Right cardiac atrium (tissue), 5 donors: ENCODE results near the gene AIG1. TPM values are rescaled to one million over a fixed set of nuclear protein-coding genes. Genes with fewer than 3 reads are reported as not detected.

Source experiments
- ATAC-seq, 2 donors: fragments of 200-7000 bp; cut with Tn5 transposase; one replicate each; pipeline versions ENCODE4 v1.8.0 to v1.9.1; 2020; ENCODE audit warnings: moderate library complexity in 2 of 2, mild to moderate bottlenecking in 1 of 2
- DNase-seq, 3 donors: peaks; one replicate each; pipeline ENCODE4 v3.0.0-alpha.2; 2020
- H3K27ac ChIP-seq: one replicate; pipeline ENCODE4 v1.5.1; 2013; ENCODE audit warnings: mild to moderate bottlenecking, low read length, control low read depth, moderate library complexity
- H3K27me3 ChIP-seq: one replicate; pipeline ENCODE4 v1.6.1; 2013; ENCODE audit not compliant: control insufficient read depth, insufficient read depth
- H3K4me1 ChIP-seq: one replicate; pipeline ENCODE4 v1.6.1; 2013; ENCODE audit warnings: low read length; ENCODE audit not compliant: control insufficient read depth, insufficient read depth
- H3K4me3 ChIP-seq: one replicate; pipeline ENCODE4 v1.5.1; 2013; ENCODE audit warnings: low read length, control low read depth
- H3K9me3 ChIP-seq: one replicate; pipeline ENCODE4 v1.6.1; 2013; ENCODE audit warnings: low read length; ENCODE audit not compliant: control insufficient read depth
- WGBS: extraction: QIAGEN DNeasy Blood & Tissue Kit; methylation state at CpG from one replicate; pipeline ENCODE4 v1.1.7; 2013; 5-methylcytosine and 5-hydroxymethylcytosine counted together
- intact Hi-C, 4 donors: fragments of 100-400 bp; cut with DNase I; formaldehyde crosslinking; loops; one replicate each; pipeline versions ENCODE4 v1.11.0 to v1.14.0; 2022 to 2023
- polyA plus RNA-seq: library from polyadenylated mRNA; stranded (reverse); fragments of 200-250 nt; gene quantifications from one replicate; pipeline ENCODE4 v1.2.3, GENCODE V29; 2013
- total RNA-seq, 4 donors: library from RNA; stranded (reverse); fragmentation: NEBNext Ultra II Directional; extraction: Animal tissue kit (Norgen Biotek cat#: 25700); gene quantifications; one replicate each; pipeline ENCODE4 v1.2.1, GENCODE V29; 2021
- donor health status: healthy with polysubstance abuse.
- donor health status: DM: no; HTN: yes; CAD: no.
- donor health status: DM: no; HTN: no; CAD: no.
- donor health status: DM: no; HTN: yes; CAD: no; lungs with severe emphysema.
- donor health status: DM: yes; HTN: yes; CAD: no.

Gene AIG1
- total and polyA plus RNA-seq, 5 donors: 44.4 to 69.8 (median 51.9) TPM

- DNase-seq: no peak
- Histone ChIP-seq H3K9me3 (no peaks in the 10 kb centered on the region), H3K27me3 (no peaks in the 10 kb centered on the region), H3K4me1 (no peaks in the 10 kb centered on the region), H3K4me3 (no peak overlapping the region), H3K27ac (no peak overlapping the region)
- intact Hi-C loops: no loop called here
- WGBS: 67% methylated on average over 7 of the region's 7 CpGs
- no peak for ATAC-seq
Observed at GRCh38 chr6:143372199-143372882, 311.7 kb downstream of the AIG1 start.

DNA sequence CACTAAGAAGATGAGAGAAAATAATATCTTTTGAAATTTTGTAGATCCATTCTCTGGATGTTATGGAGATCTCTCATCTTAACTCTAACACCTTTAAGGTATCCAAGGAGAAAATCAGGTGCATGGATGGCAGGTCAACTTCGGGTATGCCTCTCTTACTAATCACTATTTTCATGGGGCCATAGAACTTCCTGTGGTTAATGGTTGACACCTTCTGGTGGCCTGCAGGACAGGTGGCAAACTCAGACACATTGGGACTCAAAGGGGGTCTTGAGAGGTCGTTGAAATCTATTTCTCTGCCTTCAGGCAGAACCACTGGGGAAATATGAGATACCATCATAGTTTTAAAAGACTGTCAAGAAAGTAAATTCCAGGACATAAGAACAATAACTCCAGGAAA lies 313.3 kb downstream of the AIG1 start:
- intact Hi-C loops: no loop called here

DNA sequence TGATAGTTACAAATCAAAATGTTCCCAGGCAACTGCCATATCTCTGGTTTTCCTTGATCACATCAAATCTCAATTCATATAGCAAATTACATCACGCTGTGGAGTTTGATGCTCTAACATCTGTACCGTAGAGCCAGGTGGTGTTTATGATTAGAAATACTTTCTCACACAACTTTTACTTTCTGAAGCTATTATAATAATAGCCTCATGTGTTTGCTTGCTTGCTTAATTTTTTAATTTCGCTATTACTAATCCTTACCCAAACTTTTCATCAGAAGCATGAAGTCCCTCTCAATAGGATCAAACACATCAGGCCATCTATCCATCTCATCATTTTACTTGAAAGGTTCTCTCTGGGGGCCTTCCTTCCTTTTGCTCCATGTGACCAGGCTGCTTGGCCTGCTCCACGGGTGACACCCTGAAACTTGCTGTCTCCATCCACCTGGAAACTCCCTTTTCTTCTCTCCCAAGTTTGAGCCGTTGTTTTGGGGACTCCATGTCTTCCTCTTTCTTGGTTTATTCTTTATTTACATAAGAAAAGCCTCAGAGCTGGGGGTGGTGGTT lies 314.4 kb downstream of the AIG1 start:
- WGBS: 74% methylated on average over 5 of the region's 5 CpGs
- Histone ChIP-seq H3K27ac (no peak overlapping the region), H3K4me1 (no peaks in the 10 kb centered on the region), H3K27me3 (no peaks in the 10 kb centered on the region), H3K9me3 (no peaks in the 10 kb centered on the region), H3K4me3 (no peak overlapping the region)
- intact Hi-C loops: no loop called here
- DNase-seq (no peak), ATAC-seq (no peak)

More for the DNA sequence above, 313.3 kb downstream of the AIG1 start:
- 59% methylated on average over 2 of the region's 2 CpGs for WGBS
- no peaks in the 10 kb centered on the region for H3K4me1 ChIP-seq
- DNase-seq: no peak
- no peaks in the 10 kb centered on the region for H3K27me3 ChIP-seq
- H3K9me3 ChIP-seq: no peaks in the 10 kb centered on the region
- H3K4me3 ChIP-seq: no peak overlapping the region
- no peak for ATAC-seq
- H3K27ac ChIP-seq: no peak overlapping the region

- ATAC-seq (no peak), DNase-seq (no peak)
- intact Hi-C loops: no loop called here
- WGBS: 94% methylated on average over 3 of the region's 3 CpGs
- Histone ChIP-seq H3K4me1 (no peaks in the 10 kb centered on the region), H3K9me3 (no peaks in the 10 kb centered on the region), H3K4me3 (no peak overlapping the region), H3K27ac (no peak overlapping the region), H3K27me3 (no peaks in the 10 kb centered on the region)
Observed at GRCh38 chr6:143376375-143376774, 315.7 kb downstream of the AIG1 start.

GRCh38 chr6:143376861-143377260 lies 316.2 kb downstream of the AIG1 start:
- no peaks in the 10 kb centered on the region for H3K9me3 ChIP-seq
- no peak overlapping the region for H3K4me3 ChIP-seq
- no peaks in the 10 kb centered on the region for H3K27me3 ChIP-seq
- DNase-seq (no peak), ATAC-seq (no peak)
- no peak overlapping the region for H3K27ac ChIP-seq
- intact Hi-C loops: no loop called here
- H3K4me1 ChIP-seq: no peaks in the 10 kb centered on the region

GRCh38 chr6:143385636-143386035 lies 324.9 kb downstream of the AIG1 start:
- no peak overlapping the region for H3K4me3 ChIP-seq
- intact Hi-C loops: no loop called here
- H3K9me3 ChIP-seq: no peaks in the 10 kb centered on the region
- H3K27ac ChIP-seq: no peak overlapping the region
- no peak for ATAC-seq
- H3K4me1 ChIP-seq: no peaks in the 10 kb centered on the region
- WGBS: 74% methylated on average over 2 of the region's 2 CpGs
- DNase-seq: no peak
- H3K27me3 ChIP-seq: no peaks in the 10 kb centered on the region

DNA sequence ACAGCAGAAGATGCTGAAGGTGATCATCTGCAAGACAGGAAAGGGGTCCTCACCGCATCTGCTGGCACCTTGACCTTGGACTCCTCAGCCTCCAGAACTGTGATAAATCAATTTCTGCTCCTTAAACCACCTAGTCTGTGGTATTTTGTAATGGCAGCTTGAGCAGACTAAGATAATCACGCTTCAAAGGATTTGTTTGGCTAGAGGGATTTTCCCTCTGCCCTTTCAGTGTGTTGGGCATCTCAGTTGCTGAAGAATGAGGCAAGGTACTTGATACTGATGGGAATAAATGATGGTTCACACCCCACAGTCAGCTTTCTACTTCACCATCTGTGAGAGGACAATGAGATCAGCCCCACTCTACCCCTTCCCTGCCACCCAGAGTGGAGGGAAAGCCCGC lies 329.6 kb downstream of the AIG1 start:
- Histone ChIP-seq H3K27ac (no peak overlapping the region), H3K9me3 (no peaks in the 10 kb centered on the region), H3K4me3 (no peak overlapping the region), H3K27me3 (no peaks in the 10 kb centered on the region), H3K4me1 (no peaks in the 10 kb centered on the region)
- DNase-seq: no peak
- ATAC-seq: no peak
- 82% methylated on average over 3 of the region's 3 CpGs for WGBS
- intact Hi-C loops: no loop called here

Other genes with a start within 250 kb of the AIG1 start
- gene HIVEP2, start 115.7 kb upstream of the AIG1 start, total RNA-seq: 10 to 100 TPM; 14.6 to 29.0 (median 18.0) TPM
- 4.5 TPM for gene HIVEP2, start 115.7 kb upstream of the AIG1 start, polyA plus RNA-seq